Kidney capillary endothelial cell (primary cell): ENCODE data around the gene EIF4G3.
"Not testable (repeated sequence)": the region's sequence is repeated elsewhere in the genome, so short reads cannot be mapped to it uniquely, and the experiment has no call there.

Experiments used
- DNase-seq: peaks from one replicate; pipeline ENCODE4 v3.0.0-alpha.2; 2018; ENCODE audit warnings: low spot score

The EIF4G3 gene

GRCh38 chr1:21188235-21188634, 11.5 kb upstream of the EIF4G3 start:
- DNase-seq, result no peak

GRCh38 chr1:21185221-21185731, 8.6 kb upstream of the EIF4G3 start:
- no peak for DNase-seq

DNA sequence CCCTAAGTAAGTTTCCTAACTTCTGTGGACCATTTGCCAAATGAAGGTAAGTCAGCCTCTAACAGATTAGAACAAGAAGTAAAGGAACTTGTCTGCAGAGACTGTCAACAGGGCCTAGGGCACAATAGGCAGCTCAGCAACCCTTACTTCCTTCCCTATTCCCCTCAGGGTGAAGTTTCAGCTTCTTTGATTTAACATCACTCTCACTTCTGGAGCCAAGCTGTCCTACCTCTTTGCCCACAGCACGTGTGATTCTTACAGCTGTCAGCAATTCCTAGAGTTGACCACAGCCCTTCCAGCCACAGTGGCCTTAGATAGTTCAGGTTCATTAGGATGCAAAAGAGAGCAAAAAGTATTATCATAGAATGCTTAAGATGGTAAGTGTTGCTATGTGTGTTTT, 7.6 kb upstream of the EIF4G3 start:
- no peak for DNase-seq

DNA sequence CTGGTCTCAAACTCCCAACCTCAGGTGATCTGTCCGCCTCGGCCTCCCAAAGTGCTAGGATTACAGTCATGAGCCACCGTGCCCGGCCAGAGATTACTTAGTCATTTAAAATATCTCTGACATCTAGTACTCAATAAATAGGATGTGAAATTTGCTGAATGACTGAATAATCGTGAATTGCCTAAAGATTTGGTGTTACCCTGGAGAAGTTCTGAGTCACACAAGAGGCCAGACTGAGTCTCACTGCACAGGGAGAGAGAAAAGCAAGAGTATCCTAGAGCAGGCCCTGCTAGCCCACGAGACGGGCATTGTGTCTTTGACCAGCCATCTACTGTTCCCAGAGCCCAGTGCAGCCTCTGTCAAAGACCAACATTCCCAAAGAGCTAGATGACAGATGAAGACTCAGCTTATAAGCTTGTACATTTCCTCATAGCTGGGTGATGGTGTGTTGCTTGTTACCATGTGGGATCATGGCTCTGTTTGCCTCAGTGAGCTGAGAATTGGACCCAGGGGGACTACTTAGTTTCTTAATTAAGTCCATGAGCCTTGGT, 5.6 kb upstream of the EIF4G3 start:
- no peak for DNase-seq

DNA sequence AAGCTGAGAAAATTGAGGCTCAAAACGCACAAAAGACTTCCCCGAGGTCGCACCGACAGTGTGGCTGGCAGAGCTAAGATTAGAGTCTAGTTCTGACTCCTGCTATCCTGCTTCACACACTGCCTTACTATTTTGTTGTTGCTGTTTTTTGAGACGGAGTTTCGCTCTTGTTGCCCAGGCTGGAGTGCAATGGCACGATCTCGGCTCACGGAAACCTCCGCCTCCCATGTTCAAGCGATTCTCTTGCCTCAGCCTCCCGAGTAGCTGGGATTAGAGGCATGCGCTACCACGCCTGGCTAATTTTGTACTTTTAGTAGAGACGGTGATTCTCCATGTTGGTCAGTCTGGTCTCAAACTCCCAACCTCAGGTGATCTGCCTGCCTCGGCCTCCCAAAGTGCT, 1.6 kb upstream of the EIF4G3 start:
- not testable (repeated sequence) for DNase-seq

DNA sequence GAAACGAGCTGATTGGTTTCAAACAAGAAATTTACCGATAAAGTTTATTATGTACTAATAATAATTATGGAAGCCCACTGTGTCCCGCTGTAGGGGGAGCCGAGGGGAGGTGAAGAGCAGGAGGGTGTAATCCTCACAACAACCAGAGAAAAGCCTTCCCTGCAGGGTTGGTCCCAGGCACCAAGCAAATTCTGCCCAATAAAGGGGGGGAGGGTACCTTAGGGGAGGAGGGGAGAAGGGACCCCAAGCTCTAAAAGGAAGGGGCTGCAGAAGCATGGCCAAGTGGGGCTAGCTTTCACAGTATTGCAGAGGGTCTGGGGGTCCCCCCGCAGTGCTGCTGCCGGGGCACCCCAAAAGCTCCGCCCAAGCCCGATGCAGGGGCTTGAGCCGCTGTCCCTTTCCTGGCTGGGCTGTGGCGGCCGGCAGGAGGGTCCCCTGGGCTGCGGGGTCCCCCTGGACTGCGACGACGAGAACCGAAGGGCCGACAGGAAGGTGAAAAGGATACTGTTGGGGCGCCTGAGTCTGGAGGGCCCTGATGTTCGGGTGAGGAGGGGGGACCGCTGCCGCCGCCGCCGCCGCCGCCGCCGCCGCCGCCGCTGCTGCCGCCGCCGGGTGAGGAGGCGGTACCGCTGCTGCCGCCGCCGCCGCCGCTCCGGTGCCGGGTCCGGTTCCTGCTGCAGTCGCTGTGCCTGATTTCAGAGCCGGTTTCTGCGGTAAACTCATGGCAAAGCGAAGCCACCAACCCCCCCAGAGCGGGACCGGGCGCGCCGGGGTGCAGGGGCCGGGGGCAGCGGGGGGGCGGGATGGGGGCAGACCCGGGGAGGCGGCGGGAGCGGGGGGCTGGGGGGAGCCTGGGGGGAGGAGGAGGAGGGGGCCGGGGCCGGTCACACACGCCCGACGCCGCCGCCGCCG, 771 bp downstream of the EIF4G3 start:
- DNase-seq, result no peak

DNA sequence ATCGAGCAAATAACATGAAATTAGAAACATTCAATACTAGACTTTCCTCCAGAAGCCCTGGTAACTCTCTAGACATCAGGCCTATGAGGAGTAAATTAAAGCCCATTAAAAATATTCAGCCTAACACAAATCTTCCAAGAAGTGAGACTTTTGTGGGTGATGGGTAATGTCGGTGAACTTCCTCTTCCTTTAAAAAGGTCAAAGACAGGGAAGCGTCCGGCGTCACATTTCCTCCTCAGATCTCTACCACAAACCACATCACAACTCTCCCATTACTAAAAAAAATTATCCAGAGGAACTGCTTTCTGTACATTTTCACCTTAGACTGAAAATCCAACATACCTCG, 1.4 kb downstream of the EIF4G3 start:
- DNase-seq, result peak; percentile 76

- no peak for DNase-seq
Measured at GRCh38 chr1:21174654-21175323, 1.9 kb downstream of the EIF4G3 start.

- DNase-seq, result no peak
Measured at GRCh38 chr1:21174230-21174629, 2.5 kb downstream of the EIF4G3 start.

DNA sequence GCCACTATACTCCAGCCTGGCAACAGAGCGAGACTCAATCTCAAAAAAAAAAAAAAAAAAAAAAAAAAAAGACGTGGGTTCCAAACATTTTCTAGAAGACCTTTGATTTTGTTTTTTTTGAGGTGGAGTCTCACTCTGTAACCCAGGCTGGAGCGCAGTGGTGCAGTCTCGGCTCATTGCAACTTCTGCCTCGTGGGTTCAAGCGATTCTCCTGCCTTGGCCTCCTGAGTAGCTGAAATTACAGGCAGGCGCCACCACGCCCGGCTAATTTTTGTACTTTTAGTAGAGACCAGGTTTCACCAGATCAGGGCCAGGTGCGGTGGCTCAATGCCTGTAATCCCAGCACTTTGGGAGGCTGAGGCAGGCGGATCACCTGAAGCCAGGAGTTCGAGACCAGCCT, 3.6 kb downstream of the EIF4G3 start:
- not testable (repeated sequence) for DNase-seq

DNA sequence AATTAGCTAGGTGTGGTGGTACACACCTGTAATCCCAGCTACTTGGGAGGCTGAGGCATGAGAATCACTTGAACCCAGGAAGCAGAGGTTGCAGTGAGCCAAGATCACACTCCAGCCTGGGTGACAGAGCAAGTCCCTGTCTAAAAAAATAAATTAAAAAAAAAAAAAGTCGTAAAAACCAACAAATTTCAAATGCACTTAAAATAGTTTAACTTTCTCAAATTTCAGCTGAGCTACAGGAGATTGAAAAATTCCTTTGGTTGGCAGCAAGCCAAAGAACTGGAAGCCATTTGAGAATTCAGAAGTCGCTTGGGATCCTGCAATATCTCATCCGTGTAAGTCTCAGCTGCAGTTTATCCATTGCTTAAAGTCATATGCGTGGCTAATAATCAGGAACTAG, 5.9 kb downstream of the EIF4G3 start:
- not testable (repeated sequence) for DNase-seq

DNA sequence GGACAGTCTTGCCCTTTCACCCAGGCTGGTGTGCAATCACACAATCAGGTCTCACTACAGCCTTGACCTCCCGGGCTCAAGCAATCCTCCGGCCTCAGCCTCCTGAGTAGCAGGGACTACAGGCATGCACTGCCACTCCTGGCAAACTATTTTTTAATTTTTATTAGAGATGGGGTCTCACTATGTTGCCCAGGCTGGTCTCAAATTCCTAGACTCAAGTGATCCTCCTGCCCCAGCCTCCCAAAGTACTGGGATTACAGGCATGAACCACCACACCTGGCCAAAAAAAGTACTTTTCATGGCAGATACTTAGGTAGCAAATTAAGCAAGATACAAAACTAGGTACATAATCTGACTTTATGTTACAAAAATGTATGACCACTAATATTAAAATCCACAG, 8.3 kb downstream of the EIF4G3 start:
- DNase-seq, result no peak

DNA sequence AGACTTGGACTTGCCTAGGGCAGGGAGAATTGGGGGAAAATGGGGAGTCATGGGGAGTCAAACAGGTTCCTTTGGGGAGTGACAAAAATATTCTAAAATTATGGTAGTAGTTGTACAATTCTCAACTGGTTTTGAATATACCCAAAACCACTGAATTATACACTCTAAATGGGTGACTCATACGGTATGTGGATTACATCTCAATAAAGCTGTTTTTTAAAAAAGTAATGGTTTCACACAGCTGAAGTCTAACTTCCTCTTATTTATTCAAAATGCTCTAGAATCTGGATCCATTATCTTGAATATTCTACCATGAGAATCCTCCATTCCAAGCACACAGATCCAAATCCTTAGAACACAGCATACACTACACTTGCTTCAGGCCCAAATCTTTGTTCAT, 11.1 kb downstream of the EIF4G3 start:
- DNase-seq, result no peak

DNA sequence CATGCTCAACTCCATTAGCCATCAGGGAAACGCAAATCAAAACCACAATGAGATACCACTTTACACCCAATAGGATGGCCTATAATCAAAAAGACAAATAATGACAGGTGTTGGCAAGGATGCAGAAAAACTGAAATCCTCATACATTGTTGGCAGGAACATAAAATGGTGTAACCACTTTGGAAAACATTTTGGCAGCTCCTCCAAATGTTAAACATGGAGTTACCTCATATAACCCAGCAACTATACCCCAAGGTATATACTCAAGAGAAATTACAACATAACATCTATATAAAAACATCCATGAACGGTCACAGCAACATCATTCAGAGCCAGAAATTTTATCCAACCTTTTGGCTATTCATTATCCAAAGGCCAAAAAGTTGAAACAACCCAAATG, 11.6 kb downstream of the EIF4G3 start:
- no peak for DNase-seq

- DNase-seq, result no peak
Measured at GRCh38 chr1:21164266-21164665, 12.4 kb downstream of the EIF4G3 start.

- no peak for DNase-seq
Measured at GRCh38 chr1:21162740-21163464, 13.8 kb downstream of the EIF4G3 start.

GRCh38 chr1:21161842-21162241, 14.9 kb downstream of the EIF4G3 start:
- DNase-seq, result no peak

- no peak for DNase-seq
Measured at GRCh38 chr1:21160263-21160796, 16.4 kb downstream of the EIF4G3 start.

GRCh38 chr1:21157868-21158267, 18.8 kb downstream of the EIF4G3 start:
- DNase-seq, result no peak

DNA sequence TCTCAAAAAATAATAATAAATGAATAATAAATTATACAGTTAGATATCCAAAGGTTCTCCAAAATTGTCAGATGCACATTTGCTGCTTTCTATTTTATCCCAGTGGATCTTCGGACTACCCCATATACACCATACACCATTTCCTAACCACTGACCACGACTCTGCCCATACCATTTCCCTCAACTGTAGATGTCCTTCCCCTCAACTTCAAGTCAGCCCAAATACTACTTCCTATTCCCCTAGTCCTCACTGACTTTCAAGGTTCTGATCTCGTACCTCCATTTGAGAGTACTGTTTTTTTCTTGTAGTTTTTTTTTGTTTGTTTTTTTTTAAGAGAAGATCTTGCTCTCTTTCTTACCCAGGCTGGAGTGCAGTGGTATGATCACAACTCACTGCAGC, 19.6 kb downstream of the EIF4G3 start:
- DNase-seq, result no peak

GRCh38 chr1:21156019-21156418, 20.7 kb downstream of the EIF4G3 start:
- no peak for DNase-seq

- no peak for DNase-seq
Measured at GRCh38 chr1:21154717-21155116, 22.0 kb downstream of the EIF4G3 start.
